GM12875 (cell line): Measurements from ENCODE around the gene PRIM1.

Experiments
- H3K4me3 ChIP-seq: one replicate; pipeline ENCODE4 v1.5.1; 2011; ENCODE audit warnings: low read depth, low read length, control low read depth
- TF ChIP-seq, protein P1 (sequence below): IDR thresholded peaks from 2 replicates; pipeline ENCODE4 v1.5.1; 2011; ENCODE audit warnings: low read depth, mild to moderate bottlenecking, control low read depth, inconsistent platforms, low read length, moderate library complexity, borderline replicate concordance; ENCODE audit not compliant: insufficient read depth

PRIM1 gene

GRCh38 chr12:56769868-56770267 lies 17.7 kb upstream of the PRIM1 start:
- TF ChIP-seq, protein P1, sequence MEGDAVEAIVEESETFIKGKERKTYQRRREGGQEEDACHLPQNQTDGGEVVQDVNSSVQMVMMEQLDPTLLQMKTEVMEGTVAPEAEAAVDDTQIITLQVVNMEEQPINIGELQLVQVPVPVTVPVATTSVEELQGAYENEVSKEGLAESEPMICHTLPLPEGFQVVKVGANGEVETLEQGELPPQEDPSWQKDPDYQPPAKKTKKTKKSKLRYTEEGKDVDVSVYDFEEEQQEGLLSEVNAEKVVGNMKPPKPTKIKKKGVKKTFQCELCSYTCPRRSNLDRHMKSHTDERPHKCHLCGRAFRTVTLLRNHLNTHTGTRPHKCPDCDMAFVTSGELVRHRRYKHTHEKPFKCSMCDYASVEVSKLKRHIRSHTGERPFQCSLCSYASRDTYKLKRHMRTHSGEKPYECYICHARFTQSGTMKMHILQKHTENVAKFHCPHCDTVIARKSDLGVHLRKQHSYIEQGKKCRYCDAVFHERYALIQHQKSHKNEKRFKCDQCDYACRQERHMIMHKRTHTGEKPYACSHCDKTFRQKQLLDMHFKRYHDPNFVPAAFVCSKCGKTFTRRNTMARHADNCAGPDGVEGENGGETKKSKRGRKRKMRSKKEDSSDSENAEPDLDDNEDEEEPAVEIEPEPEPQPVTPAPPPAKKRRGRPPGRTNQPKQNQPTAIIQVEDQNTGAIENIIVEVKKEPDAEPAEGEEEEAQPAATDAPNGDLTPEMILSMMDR: no peak
- no peak overlapping the region for H3K4me3 ChIP-seq

DNA sequence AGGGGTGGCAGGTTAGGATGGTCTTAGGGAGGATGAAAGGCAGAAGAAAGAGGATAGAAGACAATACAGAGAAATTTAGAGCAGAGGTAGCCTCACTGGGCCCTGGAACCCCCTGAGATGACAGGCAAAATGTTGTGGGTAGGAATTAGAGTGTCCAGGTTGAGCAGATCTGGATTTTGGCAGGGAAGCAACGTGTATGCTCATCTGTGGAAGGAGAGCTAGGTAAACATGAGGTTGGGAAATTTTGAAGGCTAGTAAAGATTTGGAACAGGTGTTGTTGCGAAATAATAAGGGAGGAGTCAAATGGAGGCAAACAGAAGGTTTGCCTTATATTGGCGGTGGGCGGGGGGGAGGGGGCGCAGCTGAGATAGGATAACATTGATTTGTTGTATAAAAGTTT lies 16.3 kb upstream of the PRIM1 start:
- no peak overlapping the region for H3K4me3 ChIP-seq
- TF ChIP-seq, protein P1: no peak

DNA sequence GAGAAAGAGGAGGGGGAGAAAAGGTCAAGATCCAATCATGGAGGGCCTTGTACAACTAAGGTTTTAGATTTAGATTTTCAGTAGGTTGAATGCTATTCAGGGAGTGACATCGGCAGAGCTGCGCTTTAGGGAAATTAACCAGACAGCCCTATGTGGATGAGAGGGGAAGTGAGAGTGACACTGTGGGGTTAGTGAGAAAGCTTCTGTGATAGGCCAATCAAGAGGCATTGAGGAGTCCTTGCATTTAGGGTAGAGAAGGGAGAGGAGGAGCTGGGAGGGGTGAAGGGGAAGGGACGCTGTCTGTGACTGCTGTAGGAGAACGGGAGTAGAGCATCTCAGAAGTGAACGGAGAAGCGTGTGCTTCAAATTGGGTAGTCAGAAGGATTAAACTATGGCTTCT lies 14.4 kb upstream of the PRIM1 start:
- no peak overlapping the region for H3K4me3 ChIP-seq
- TF ChIP-seq, protein P1: no peak

- H3K4me3 ChIP-seq: no peak overlapping the region
- TF ChIP-seq, protein P1: no peak
These were observed 11.9 kb upstream of the PRIM1 start for GRCh38 chr12:56763753-56764657.

GRCh38 chr12:56761812-56762211 lies 9.7 kb upstream of the PRIM1 start:
- H3K4me3 ChIP-seq: no peak overlapping the region
- TF ChIP-seq, protein P1: no peak

GRCh38 chr12:56760460-56760859 lies 8.3 kb upstream of the PRIM1 start:
- TF ChIP-seq, protein P1: no peak

More at GRCh38 chr12:56760460-56760859, 8.3 kb upstream of the PRIM1 start:
- no peak overlapping the region for H3K4me3 ChIP-seq
